PC-9 (cell line): ENCODE results near the gene MISP3. TPM values are rescaled to one million over a fixed set of nuclear protein-coding genes. Genes with fewer than 3 reads are reported as not detected.

Source experiments
- BruUV-seq: library from RNA; stranded (reverse); fragments of 400-500 nt; replicated peaks from 2 replicates; lab custom pipeline; 2021; lab: Mats Ljungman, UMichigan
- CTCF ChIA-PET: fragments of 300-600 bp; sonication (Branson Sonifier 250); formaldehyde crosslinking; loops from one replicate; lab custom pipeline; 2022; ENCODE audit warnings: antibody characterized with exemption; lab: Charles Lee
- POLR2A ChIA-PET: fragments of 300-600 bp; sonication (Branson Sonifier 250); formaldehyde crosslinking; loops from one replicate; lab custom pipeline; 2022; ENCODE audit warnings: antibody characterized with exemption; ENCODE audit not compliant: unreplicated experiment; lab: Charles Lee
- DNase-seq, 2 experiments: peaks; one replicate each; pipeline versions ENCODE4 v3.0.0 to v3.0.0-alpha.2; 2015 to 2022; ENCODE audit warnings: mixed read lengths in 1 of 2
- H2AFZ ChIP-seq: fragments of 200-600 bp; sonication (generic); 2 replicates; pipeline ENCODE4 v1.8.1; 2017; ENCODE audit warnings: antibody characterized with exemption
- H3F3A ChIP-seq: fragments of 200-600 bp; sonication (generic); 2 replicates; pipeline ENCODE4 v1.8.1; 2017; ENCODE audit warnings: antibody characterized with exemption, mild to moderate bottlenecking, low read depth; ENCODE audit not compliant: insufficient read depth
- H3K27ac ChIP-seq: fragments of 200-600 bp; sonication (generic); 2 replicates; pipeline ENCODE4 v1.6.1; 2016; ENCODE audit warnings: mixed run types
- H3K27me3 ChIP-seq: fragments of 200-600 bp; sonication (generic); 2 replicates; pipeline ENCODE4 v1.6.1; 2016; ENCODE audit warnings: low read depth, mixed run types; ENCODE audit not compliant: insufficient read depth
- H3K36me3 ChIP-seq: fragments of 200-600 bp; sonication (generic); 2 replicates; pipeline ENCODE4 v1.6.1; 2016; ENCODE audit warnings: low read depth, mixed run types
- H3K4me1 ChIP-seq: fragments of 200-600 bp; sonication (generic); replicated peaks from 2 replicates; pipeline ENCODE4 v1.6.1; 2016; ENCODE audit warnings: mixed run types; ENCODE audit not compliant: insufficient read depth
- H3K4me2 ChIP-seq: fragments of 200-600 bp; sonication (generic); 2 replicates; pipeline ENCODE4 v1.6.1; 2017; ENCODE audit warnings: mixed run types
- H3K4me3 ChIP-seq: fragments of 200-600 bp; sonication (generic); 2 replicates; pipeline ENCODE4 v1.6.1; 2016; ENCODE audit warnings: mixed run types
- H3K79me2 ChIP-seq: fragments of 200-600 bp; sonication (generic); 2 replicates; pipeline ENCODE4 v1.6.1; 2017; ENCODE audit warnings: low read depth, mixed run types
- H3K9me2 ChIP-seq: fragments of 200-600 bp; sonication (generic); 2 replicates; pipeline ENCODE4 v1.8.1; 2017; ENCODE audit warnings: mild to moderate bottlenecking; ENCODE audit not compliant: insufficient read depth
- H3K9me3 ChIP-seq: fragments of 200-600 bp; sonication (generic); 2 replicates; pipeline ENCODE4 v1.8.1; 2016; ENCODE audit warnings: low read depth; ENCODE audit not compliant: insufficient read depth
- H4K20me1 ChIP-seq: fragments of 200-600 bp; sonication (generic); 2 replicates; pipeline ENCODE4 v1.8.1; 2017; ENCODE audit not compliant: insufficient read depth
- EZH2 ChIP-seq: fragments of 200-600 bp; sonication (generic); IDR thresholded peaks from 2 replicates; pipeline ENCODE4 v1.8.0; 2017; ENCODE audit warnings: antibody characterized with exemption, low read depth
- intact Hi-C: fragments of 100-400 bp; cut with micrococcal nuclease; formaldehyde crosslinking; loops from one replicate; pipeline ENCODE4 v1.10.0; 2022; ENCODE audit not compliant: unreplicated experiment
- total RNA-seq: library from RNA; stranded (reverse); gene quantifications from 2 replicates; pipeline ENCODE4 v1.2.3, GENCODE V29; 2021
- TF ChIP-seq, protein P1 (sequence below): fragments of 200-600 bp; sonication (generic); conservative IDR thresholded peaks from 2 replicates; pipeline ENCODE4 v1.6.1; 2017; ENCODE audit warnings: mixed run types, antibody characterized with exemption, mild to moderate bottlenecking, moderate library complexity

Gene MISP3
- total RNA-seq, 1 experiment from 2014 or later, result 6.7 TPM

DNA sequence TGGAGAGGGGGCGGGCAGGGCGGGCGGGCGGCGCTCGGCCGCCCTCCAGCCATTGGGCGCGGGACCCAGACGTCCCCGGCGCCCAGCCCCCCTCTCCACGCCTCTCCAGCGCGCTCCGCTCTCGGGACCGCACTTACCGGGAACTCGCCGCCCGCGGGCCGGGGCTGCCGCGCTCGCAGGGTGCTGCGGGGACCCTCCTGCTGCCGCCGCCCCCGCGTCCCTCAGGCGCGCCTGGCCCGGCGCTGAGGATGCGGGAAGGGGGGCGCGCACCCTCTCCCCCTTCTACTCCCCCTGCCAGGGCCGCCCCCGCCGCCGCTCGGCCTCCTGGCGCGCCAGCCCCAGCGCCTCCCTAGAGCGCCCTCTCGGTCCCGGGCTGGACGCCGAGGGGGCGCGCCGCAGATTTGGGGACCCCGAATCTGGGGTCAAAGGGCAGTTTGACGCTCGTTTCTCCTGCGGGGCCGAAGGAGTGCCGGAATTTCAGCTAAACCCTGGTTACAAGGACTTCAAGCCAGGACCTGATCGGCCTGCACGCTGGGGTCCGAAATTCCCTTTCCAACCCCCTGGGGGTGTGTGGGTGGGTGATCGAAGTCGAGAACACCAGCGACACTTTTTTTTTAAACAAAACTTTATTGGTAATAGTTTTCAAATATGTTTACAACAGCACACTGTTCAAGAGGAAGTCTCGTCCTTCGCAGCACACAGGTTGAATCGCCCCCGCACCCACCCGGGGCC lies 18.7 kb downstream of the MISP3 start:
- DNase-seq, result peak; percentile 75 to 82
- TSS peak; percentile 99 for BruUV-seq
- CTCF ChIA-PET, result no interaction called here

DNA sequence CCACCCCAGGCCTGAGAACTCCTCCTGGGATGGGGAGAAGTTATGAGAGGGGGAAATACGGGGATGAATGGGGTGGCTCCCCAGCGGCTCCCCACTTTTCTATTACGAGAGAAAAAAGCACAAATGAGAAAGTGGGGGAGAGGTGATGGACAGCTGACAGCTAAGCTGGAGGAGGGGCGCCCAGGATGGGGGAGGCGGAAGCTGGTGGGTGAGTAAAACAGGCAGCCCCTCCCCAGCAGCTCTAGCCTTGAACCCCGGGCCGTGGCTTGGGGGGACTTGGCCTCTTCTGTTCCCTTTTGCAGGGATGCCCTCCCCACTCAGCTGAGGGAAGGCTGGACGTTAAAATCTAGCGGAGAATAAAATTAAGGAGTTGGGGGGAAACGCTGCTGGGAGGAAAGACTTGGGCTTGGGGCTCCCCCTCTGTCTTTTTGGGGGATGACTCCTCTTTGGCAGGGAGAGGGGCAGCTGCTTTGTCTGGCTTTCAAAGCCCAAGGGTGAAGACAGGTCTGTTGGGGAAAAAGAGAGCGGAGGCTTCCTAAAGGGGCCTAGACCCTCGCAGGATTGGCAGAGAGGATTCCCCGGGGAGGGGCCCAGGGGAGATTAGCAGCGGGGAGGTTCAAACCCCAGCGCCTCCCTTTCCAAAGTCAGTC lies 19.4 kb downstream of the MISP3 start:
- Histone ChIP-seq H3K36me3 (no peaks in the 10 kb centered on the region; the same call in 1 of the 2 replicates), H3K9me2 (no peaks in the 10 kb centered on the region), H3K27ac (no peak overlapping the region), H3K79me2 (peaks cover 6% of the 10 kb centered on the region; the same call in 1 of the 2 replicates), H3F3A (peaks cover 34% of the 10 kb centered on the region), H3K4me3 (peak overlapping the region; percentile 98), H4K20me1 (no peaks in the 10 kb centered on the region), H3K27me3 (no peaks in the 10 kb centered on the region), H3K4me1 (peaks cover 8% of the 10 kb centered on the region), H3K4me2 (peak overlapping the region; percentile 86), H3K9me3 (peaks cover 8% of the 10 kb centered on the region; the same call in 1 of the 2 replicates), H2AFZ (peak overlapping the region; percentile 97)
- TSS peak; percentile 38 for BruUV-seq
- ChIA-PET CTCF (no interaction called here), POLR2A (no interaction called here)
- intact Hi-C loops, result loop anchor here (2.0 kb wide), 1 partner anchor 25 kb away; the partner anchor contains the start of gene PRKACA
- no peak for DNase-seq
- TF ChIP-seq EZH2, result no peak
- TF ChIP-seq, protein P1, sequence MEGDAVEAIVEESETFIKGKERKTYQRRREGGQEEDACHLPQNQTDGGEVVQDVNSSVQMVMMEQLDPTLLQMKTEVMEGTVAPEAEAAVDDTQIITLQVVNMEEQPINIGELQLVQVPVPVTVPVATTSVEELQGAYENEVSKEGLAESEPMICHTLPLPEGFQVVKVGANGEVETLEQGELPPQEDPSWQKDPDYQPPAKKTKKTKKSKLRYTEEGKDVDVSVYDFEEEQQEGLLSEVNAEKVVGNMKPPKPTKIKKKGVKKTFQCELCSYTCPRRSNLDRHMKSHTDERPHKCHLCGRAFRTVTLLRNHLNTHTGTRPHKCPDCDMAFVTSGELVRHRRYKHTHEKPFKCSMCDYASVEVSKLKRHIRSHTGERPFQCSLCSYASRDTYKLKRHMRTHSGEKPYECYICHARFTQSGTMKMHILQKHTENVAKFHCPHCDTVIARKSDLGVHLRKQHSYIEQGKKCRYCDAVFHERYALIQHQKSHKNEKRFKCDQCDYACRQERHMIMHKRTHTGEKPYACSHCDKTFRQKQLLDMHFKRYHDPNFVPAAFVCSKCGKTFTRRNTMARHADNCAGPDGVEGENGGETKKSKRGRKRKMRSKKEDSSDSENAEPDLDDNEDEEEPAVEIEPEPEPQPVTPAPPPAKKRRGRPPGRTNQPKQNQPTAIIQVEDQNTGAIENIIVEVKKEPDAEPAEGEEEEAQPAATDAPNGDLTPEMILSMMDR, result peak; percentile 8; the same call in 1 of the 2 replicates

More for the DNA sequence above, 18.7 kb downstream of the MISP3 start:
- TF ChIP-seq, protein P1, result peak; percentile 45; the same call in 1 of the 2 replicates
- TF ChIP-seq EZH2, result no peak
- peaks cover 37% of the 10 kb centered on the region for H3F3A ChIP-seq
- no peaks in the 10 kb centered on the region for H4K20me1 ChIP-seq
- H3K79me2 ChIP-seq, result peaks cover 6% of the 10 kb centered on the region; the same call in 1 of the 2 replicates
- H3K4me2 ChIP-seq, result peak overlapping the region; percentile 86
- H3K4me3 ChIP-seq, result peak overlapping the region; percentile 98
- intact Hi-C loops, result loop anchor here (2.0 kb wide), 1 partner anchor 26 kb away; the partner anchor contains the start of gene PRKACA
- POLR2A ChIA-PET, result no interaction called here
- H3K27ac ChIP-seq, result peak overlapping the region; percentile 50
- H3K4me1 ChIP-seq, result peaks cover 8% of the 10 kb centered on the region
- peak overlapping the region; percentile 97 for H2AFZ ChIP-seq
- no peaks in the 10 kb centered on the region; the same call in 1 of the 2 replicates for H3K36me3 ChIP-seq
- H3K9me2 ChIP-seq, result no peaks in the 10 kb centered on the region
- H3K27me3 ChIP-seq, result no peaks in the 10 kb centered on the region
- peaks cover 8% of the 10 kb centered on the region; the same call in 1 of the 2 replicates for H3K9me3 ChIP-seq

DNA sequence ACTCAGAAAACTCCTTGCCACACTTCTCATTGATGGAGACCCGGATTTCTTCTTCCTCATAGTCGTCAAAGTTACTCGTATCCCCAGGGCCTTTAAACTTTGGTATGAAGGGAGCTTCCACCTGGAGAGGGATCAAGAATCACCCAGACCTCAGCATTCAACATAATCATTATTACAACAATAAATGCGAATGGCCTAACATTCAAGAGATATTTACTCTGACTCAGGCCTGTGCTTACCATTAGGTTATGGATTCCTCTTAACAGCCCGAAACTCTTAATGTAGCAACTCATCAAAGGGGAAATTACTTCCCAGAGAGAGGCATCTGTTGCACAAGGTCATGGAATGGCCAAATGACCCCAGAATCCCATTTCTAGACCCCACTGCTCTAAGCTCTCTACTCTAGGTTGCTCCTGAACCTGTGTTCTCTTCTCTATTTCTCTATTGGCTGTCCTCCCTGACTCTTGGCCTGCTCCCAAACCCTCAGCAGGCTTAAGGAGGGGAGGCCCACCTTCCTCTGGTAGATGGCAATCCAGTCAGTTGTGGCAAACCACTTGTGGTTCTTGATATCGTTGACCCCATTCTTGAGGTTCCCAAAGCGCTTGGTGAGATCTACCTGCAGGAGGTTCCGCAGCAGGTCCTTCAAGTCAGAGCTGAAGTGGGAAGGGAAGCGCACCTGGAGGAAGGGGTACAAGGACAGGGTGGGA lies 20.7 kb downstream of the MISP3 start:
- H3K9me2 ChIP-seq, result no peaks in the 10 kb centered on the region
- H3K79me2 ChIP-seq, result peaks cover 6% of the 10 kb centered on the region; the same call in 1 of the 2 replicates
- no peak for DNase-seq
- intact Hi-C loops, result no loop called here
- H2AFZ ChIP-seq, result no peak overlapping the region
- H4K20me1 ChIP-seq, result no peaks in the 10 kb centered on the region
- CTCF ChIA-PET, result interaction anchor here (0.5 to 0.6 kb wide), 2 partner anchors 239 to 412 kb away, joined by 9 to 20 read pairs; no protein-coding TSS in a partner anchor
- POLR2A ChIA-PET, result no interaction called here
- no peak overlapping the region for H3K27ac ChIP-seq
- peaks cover 4% of the 10 kb centered on the region; the same call in 1 of the 2 replicates for H3K36me3 ChIP-seq
- TF ChIP-seq EZH2, result no peak
- TF ChIP-seq, protein P1, result no peak
- H3F3A ChIP-seq, result peaks cover 27% of the 10 kb centered on the region; the same call in 1 of the 2 replicates
- H3K27me3 ChIP-seq, result no peaks in the 10 kb centered on the region
- peaks cover 8% of the 10 kb centered on the region for H3K4me1 ChIP-seq
- no peak overlapping the region for H3K4me2 ChIP-seq
- no TSS peak for BruUV-seq
- H3K9me3 ChIP-seq, result peaks cover 8% of the 10 kb centered on the region; the same call in 1 of the 2 replicates
- H3K4me3 ChIP-seq, result no peak overlapping the region
